SK-N-MC (cell line): ENCODE results near the gene ADGRA1.

Experiments used
- EZH2 ChIP-seq: fragments of 200-600 bp; sonication (generic); IDR thresholded peaks from one replicate; pipeline ENCODE4 v1.6.1; 2017; ENCODE audit warnings: antibody characterized with exemption
- FOXP2 ChIP-seq: optimal IDR thresholded peaks from 2 replicates; pipeline ENCODE3; 2011; ENCODE audit warnings: mild to moderate bottlenecking, moderate library complexity; ENCODE audit not compliant: insufficient read depth; ENCODE audit errors: extremely low read length, control extremely low read depth
- POLR2AphosphoS5 ChIP-seq: IDR thresholded peaks from 2 replicates; pipeline ENCODE4 v1.6.1; 2012; ENCODE audit warnings: mild to moderate bottlenecking, low read depth, low read length, borderline replicate concordance

- no peak for TF ChIP-seq POLR2AphosphoS5
- TF ChIP-seq EZH2: no peak
- no peak for TF ChIP-seq FOXP2
Observed at GRCh38 chr10:133068111-133069032, 19.4 kb upstream of the ADGRA1 start.
